ENCODE data around the gene HLTF.

- no peak for TF ChIP-seq EZH2 (IDR thresholded peaks at IDR 0.05)
- TF ChIP-seq POLR2AphosphoS5 (IDR thresholded peaks at IDR 0.05; ENCODE audit: borderline replicate concordance, low read depth, low read length): no peak
- TF ChIP-seq FOXP2 (optimal IDR thresholded peaks at IDR 0.05; ENCODE audit: control extremely low read depth, extremely low read length, insufficient read depth): no peak
Measured at GRCh38 chr3:149085828-149086231, 503 bp downstream of the HLTF start.
